ENCODE results near the gene MPP2. TPM values are rescaled to one million over a fixed set of nuclear protein-coding genes. Genes with fewer than 3 reads are reported as not detected.

The MPP2 gene
- polyA plus RNA-seq, 1 donor from 2014 or later = 25.5 TPM

GRCh38 chr17:43945074-43945829, 37.9 kb upstream of the MPP2 start:
- no peaks in the 10 kb centered on the region for H3K9me3 ChIP-seq (ENCODE audit: low read length)
- no peaks in the 10 kb centered on the region for H4K20me1 ChIP-seq (ENCODE audit: insufficient read depth)
- no peak overlapping the region for H3K27ac ChIP-seq (ENCODE audit: low read length)
- H2AFZ ChIP-seq (ENCODE audit: low read depth, low read length) = no peak overlapping the region
- H3K9ac ChIP-seq (ENCODE audit: low read length) = no peak overlapping the region
- no peaks in the 10 kb centered on the region for H3K27me3 ChIP-seq (ENCODE audit: insufficient read depth, low read depth, low read length)
- no peak overlapping the region for H3K4me3 ChIP-seq (ENCODE audit: low read length)
- H3K36me3 ChIP-seq (ENCODE audit: insufficient read depth, low read length) = no peaks in the 10 kb centered on the region
- H3K79me2 ChIP-seq (replicated peaks; ENCODE audit: insufficient read depth, low read length) = no peaks in the 10 kb centered on the region
- TF ChIP-seq POLR2AphosphoS5 (IDR thresholded peaks at IDR 0.05) (no peak), TAF1 (IDR thresholded peaks at IDR 0.05; ENCODE audit: low read depth) (no peak), EZH2 (IDR thresholded peaks at IDR 0.05; ENCODE audit: borderline replicate concordance, insufficient read depth, low read length, poor library complexity, severe bottlenecking) (no peak), RAD21 (conservative IDR thresholded peaks at IDR 0.05) (no peak), EP300 (conservative IDR thresholded peaks at IDR 0.05; ENCODE audit: poor library complexity, severe bottlenecking) (no peak), SMC3 (conservative IDR thresholded peaks at IDR 0.05; ENCODE audit: poor library complexity) (no peak), REST (IDR thresholded peaks at IDR 0.05; ENCODE audit: borderline replicate concordance) (no peak), CTCF (IDR thresholded peaks at IDR 0.05; ENCODE audit: poor library complexity, severe bottlenecking) (no peak), MXI1 (conservative IDR thresholded peaks at IDR 0.05; ENCODE audit: poor library complexity, severe bottlenecking) (no peak)
- no peak overlapping the region for H3K4me2 ChIP-seq (ENCODE audit: low read length)
- no peaks in the 10 kb centered on the region for H3K9me2 ChIP-seq (ENCODE audit: insufficient read depth, low read length)
- H3F3A ChIP-seq (ENCODE audit: insufficient read depth, low read length, poor library complexity, severe bottlenecking) = no peaks in the 10 kb centered on the region

- Histone ChIP-seq H3K4me2 (ENCODE audit: low read length) (no peak within 1 kb of the TSS), H3K27ac (ENCODE audit: low read length) (no peak within 1 kb of the TSS), H2AFZ (ENCODE audit: low read depth, low read length) (no peak within 1 kb of the TSS), H3K9ac (ENCODE audit: low read length) (no peak within 1 kb of the TSS), H3K9me2 (ENCODE audit: insufficient read depth, low read length) (no peaks in the 10 kb centered on the region), H3K36me3 (ENCODE audit: insufficient read depth, low read length) (no peaks in the 10 kb centered on the region), H3K9me3 (ENCODE audit: low read length) (no peaks in the 10 kb centered on the region), H3K27me3 (ENCODE audit: insufficient read depth, low read depth, low read length) (no peaks in the 10 kb centered on the region), H3F3A (ENCODE audit: insufficient read depth, low read length, poor library complexity, severe bottlenecking) (no peaks in the 10 kb centered on the region), H3K79me2 (replicated peaks; ENCODE audit: insufficient read depth, low read length) (no peaks in the 10 kb centered on the region), H4K20me1 (ENCODE audit: insufficient read depth) (no peaks in the 10 kb centered on the region), H3K4me3 (ENCODE audit: low read length) (no peak within 1 kb of the TSS)
- no peak for TF ChIP-seq EZH2 (IDR thresholded peaks at IDR 0.05; ENCODE audit: borderline replicate concordance, insufficient read depth, low read length, poor library complexity, severe bottlenecking)
- no peak for TF ChIP-seq SMC3 (conservative IDR thresholded peaks at IDR 0.05; ENCODE audit: poor library complexity)
Observed at GRCh38 chr17:43942051-43942685, 34.8 kb upstream of the MPP2 start, which contains the start of gene PPY. Gene PPY (minus strand): TSS chr17:43942476. CDS start chr17:43941654, 822 bp downstream.
